HG02642 (cell line): ENCODE results near the gene EIF2B2.

Experiments used
- ATAC-seq: cut with Tn5 transposase; IDR thresholded peaks from one replicate; pipeline ENCODE4 v1.9.1; 2021; ENCODE audit warnings: mild to moderate bottlenecking; ENCODE audit not compliant: unreplicated experiment, poor library complexity

EIF2B2 gene

GRCh38 chr14:75032939-75033338 is 30.2 kb downstream of the EIF2B2 start:
- ATAC-seq = no peak

- no peak for ATAC-seq
Observed at GRCh38 chr14:75040507-75040906, 37.8 kb downstream of the EIF2B2 start.

- ATAC-seq = no peak
Observed at GRCh38 chr14:75040959-75041358, 38.2 kb downstream of the EIF2B2 start.

GRCh38 chr14:75041613-75042012 is 38.9 kb downstream of the EIF2B2 start:
- no peak for ATAC-seq

- ATAC-seq = no peak
Observed at GRCh38 chr14:75042035-75042434, 39.3 kb downstream of the EIF2B2 start.

- no peak for ATAC-seq
Observed at GRCh38 chr14:75044322-75044721, 41.6 kb downstream of the EIF2B2 start.

- ATAC-seq = no peak
Observed at GRCh38 chr14:75044752-75045151, 42.0 kb downstream of the EIF2B2 start.

GRCh38 chr14:75046275-75046674 is 43.6 kb downstream of the EIF2B2 start:
- ATAC-seq = no peak

- ATAC-seq = no peak
Observed at GRCh38 chr14:75046899-75047298, 44.2 kb downstream of the EIF2B2 start.

GRCh38 chr14:75047506-75047905 is 44.8 kb downstream of the EIF2B2 start:
- ATAC-seq = no peak

GRCh38 chr14:75048101-75048500 is 45.4 kb downstream of the EIF2B2 start:
- ATAC-seq = no peak

- ATAC-seq = no peak
Observed at GRCh38 chr14:75049136-75049535, 46.4 kb downstream of the EIF2B2 start.

- ATAC-seq = no peak
Observed at GRCh38 chr14:75049731-75050201, 47.0 kb downstream of the EIF2B2 start.

GRCh38 chr14:75050852-75051555 is 48.3 kb downstream of the EIF2B2 start, which contains the start of gene MLH3:
Gene MLH3, minus strand, starts transcription at chr14:75051467. Its CDS starts 1,812 bp downstream, at chr14:75049655.
- peak; percentile 82 for ATAC-seq

GRCh38 chr14:75051556-75051899 is 48.8 kb downstream of the EIF2B2 start:
- ATAC-seq = no peak

- ATAC-seq = no peak
Observed at GRCh38 chr14:75053396-75054291, 50.9 kb downstream of the EIF2B2 start.

- ATAC-seq = no peak
Observed at GRCh38 chr14:75054421-75054820, 51.7 kb downstream of the EIF2B2 start.

- no peak for ATAC-seq
Observed at GRCh38 chr14:75059642-75060041, 56.9 kb downstream of the EIF2B2 start.

GRCh38 chr14:75060420-75060819 is 57.7 kb downstream of the EIF2B2 start:
- ATAC-seq = no peak
